ENCODE results near the gene ADCY3.

The ADCY3 gene

GRCh38 chr2:24920098-24920808 lies at the start of gene ADCY3:
Gene ADCY3, minus strand, starts transcription at chr2:24920237. Its CDS starts 1,250 bp downstream, at chr2:24918987.
- DNase-seq (ENCODE audit: low read depth), result peak; percentile 29
- peak within 1 kb of the TSS; percentile 60 for H3K4me3 ChIP-seq (replicated peaks; ENCODE audit: low read depth, low read length)
- TF ChIP-seq, protein P1, sequence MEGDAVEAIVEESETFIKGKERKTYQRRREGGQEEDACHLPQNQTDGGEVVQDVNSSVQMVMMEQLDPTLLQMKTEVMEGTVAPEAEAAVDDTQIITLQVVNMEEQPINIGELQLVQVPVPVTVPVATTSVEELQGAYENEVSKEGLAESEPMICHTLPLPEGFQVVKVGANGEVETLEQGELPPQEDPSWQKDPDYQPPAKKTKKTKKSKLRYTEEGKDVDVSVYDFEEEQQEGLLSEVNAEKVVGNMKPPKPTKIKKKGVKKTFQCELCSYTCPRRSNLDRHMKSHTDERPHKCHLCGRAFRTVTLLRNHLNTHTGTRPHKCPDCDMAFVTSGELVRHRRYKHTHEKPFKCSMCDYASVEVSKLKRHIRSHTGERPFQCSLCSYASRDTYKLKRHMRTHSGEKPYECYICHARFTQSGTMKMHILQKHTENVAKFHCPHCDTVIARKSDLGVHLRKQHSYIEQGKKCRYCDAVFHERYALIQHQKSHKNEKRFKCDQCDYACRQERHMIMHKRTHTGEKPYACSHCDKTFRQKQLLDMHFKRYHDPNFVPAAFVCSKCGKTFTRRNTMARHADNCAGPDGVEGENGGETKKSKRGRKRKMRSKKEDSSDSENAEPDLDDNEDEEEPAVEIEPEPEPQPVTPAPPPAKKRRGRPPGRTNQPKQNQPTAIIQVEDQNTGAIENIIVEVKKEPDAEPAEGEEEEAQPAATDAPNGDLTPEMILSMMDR (IDR thresholded peaks at IDR 0.05; ENCODE audit: low read length, missing control alignments), result no peak

DNA sequence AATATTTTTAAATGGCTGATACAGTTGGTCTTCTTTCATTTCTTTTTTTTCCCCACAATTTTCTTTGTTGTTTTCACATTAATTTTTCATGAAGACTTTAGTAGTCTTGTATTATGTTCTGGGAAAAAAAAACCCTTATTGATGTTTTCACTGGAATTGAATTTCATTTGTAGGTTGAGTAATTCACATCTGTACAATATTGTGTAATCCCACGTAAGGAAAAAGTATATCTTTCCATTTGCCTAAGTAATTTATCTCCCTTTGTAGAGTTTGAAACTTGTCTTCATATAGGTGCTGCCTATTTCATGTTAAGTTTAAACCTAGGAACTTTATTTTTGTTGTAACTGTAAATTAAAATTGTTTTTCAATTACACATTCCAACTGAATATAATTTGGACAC lies 49.7 kb upstream of the ADCY3 start:
- peak; percentile 41 for DNase-seq (ENCODE audit: low read depth)

GRCh38 chr2:24961903-24962302 lies 41.9 kb upstream of the ADCY3 start:
- H3K4me3 ChIP-seq (replicated peaks; ENCODE audit: low read depth, low read length), result no peak overlapping the region
- TF ChIP-seq, protein P1 (IDR thresholded peaks at IDR 0.05; ENCODE audit: low read length, missing control alignments), result no peak
- no peak for DNase-seq (ENCODE audit: low read depth)

More for the DNA sequence above, 49.7 kb upstream of the ADCY3 start:
- TF ChIP-seq, protein P1 (IDR thresholded peaks at IDR 0.05; ENCODE audit: low read length, missing control alignments), result no peak
- no peak overlapping the region for H3K4me3 ChIP-seq (replicated peaks; ENCODE audit: low read depth, low read length)

- no peak overlapping the region for H3K4me3 ChIP-seq (replicated peaks; ENCODE audit: low read depth, low read length)
- TF ChIP-seq, protein P1 (IDR thresholded peaks at IDR 0.05; ENCODE audit: low read length, missing control alignments), result no peak
- DNase-seq (ENCODE audit: low read depth), result no peak
Measured at GRCh38 chr2:24959761-24960160, 39.7 kb upstream of the ADCY3 start.

GRCh38 chr2:24958411-24958935 lies 38.4 kb upstream of the ADCY3 start:
- no peak for DNase-seq (ENCODE audit: low read depth)
- TF ChIP-seq, protein P1 (IDR thresholded peaks at IDR 0.05; ENCODE audit: low read length, missing control alignments), result no peak
- H3K4me3 ChIP-seq (replicated peaks; ENCODE audit: low read depth, low read length), result no peak overlapping the region

- no peak overlapping the region for H3K4me3 ChIP-seq (replicated peaks; ENCODE audit: low read depth, low read length)
- TF ChIP-seq, protein P1 (IDR thresholded peaks at IDR 0.05; ENCODE audit: low read length, missing control alignments), result no peak
- no peak for DNase-seq (ENCODE audit: low read depth)
Measured at GRCh38 chr2:24957976-24958375, 37.9 kb upstream of the ADCY3 start.

DNA sequence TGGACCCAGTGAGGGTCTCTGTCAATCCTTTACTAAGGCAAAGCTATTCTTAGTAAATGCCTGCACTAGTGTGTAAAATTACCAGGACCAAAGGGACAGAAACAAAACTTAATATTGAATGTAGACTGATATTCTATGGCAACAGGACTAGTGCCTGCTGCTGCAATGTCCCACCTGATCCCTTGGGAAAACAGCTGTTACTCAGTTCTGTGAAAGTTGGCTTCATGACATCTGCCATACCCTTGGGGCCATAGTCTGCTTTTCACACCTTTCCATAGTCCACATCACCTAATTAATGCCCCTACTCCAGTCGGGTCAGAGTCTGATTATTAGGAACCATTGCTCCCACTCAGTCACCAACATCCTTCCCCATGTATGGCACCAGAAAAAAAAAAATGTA lies 37.2 kb upstream of the ADCY3 start:
- TF ChIP-seq, protein P1 (IDR thresholded peaks at IDR 0.05; ENCODE audit: low read length, missing control alignments), result no peak
- no peak overlapping the region for H3K4me3 ChIP-seq (replicated peaks; ENCODE audit: low read depth, low read length)

More for the DNA sequence above, 37.2 kb upstream of the ADCY3 start:
- DNase-seq (ENCODE audit: low read depth), result no peak

Measured in fibroblast of pulmonary artery (primary cell).